HG02943 (cell line): ENCODE measurements around the gene ZNF331.

Source experiments
- ATAC-seq: cut with Tn5 transposase; IDR thresholded peaks from one replicate; pipeline ENCODE4 v1.9.1; 2021; ENCODE audit warnings: mild to moderate bottlenecking, low read depth, moderate library complexity; ENCODE audit not compliant: unreplicated experiment

The ZNF331 gene

DNA sequence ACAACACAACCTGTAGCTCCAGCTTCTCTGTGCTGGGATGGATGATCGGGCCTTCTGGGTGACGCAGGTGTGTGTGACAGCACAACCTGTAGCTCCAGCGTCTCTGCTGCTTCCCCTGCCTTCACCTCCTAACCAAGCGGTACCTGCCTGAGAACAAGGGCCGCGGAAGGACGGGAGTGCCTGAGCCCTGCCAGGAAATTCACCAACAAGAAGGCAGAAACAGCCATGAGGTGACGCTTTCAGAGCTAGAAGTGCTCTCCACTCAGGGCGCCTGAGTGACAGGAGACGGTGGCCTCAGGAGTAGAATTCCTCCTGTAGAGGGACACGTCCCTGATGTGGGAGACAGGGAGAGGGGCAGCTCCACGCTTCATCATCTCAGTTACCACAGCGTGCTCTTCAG lies 17.4 kb downstream of the ZNF331 start:
- no peak for ATAC-seq

DNA sequence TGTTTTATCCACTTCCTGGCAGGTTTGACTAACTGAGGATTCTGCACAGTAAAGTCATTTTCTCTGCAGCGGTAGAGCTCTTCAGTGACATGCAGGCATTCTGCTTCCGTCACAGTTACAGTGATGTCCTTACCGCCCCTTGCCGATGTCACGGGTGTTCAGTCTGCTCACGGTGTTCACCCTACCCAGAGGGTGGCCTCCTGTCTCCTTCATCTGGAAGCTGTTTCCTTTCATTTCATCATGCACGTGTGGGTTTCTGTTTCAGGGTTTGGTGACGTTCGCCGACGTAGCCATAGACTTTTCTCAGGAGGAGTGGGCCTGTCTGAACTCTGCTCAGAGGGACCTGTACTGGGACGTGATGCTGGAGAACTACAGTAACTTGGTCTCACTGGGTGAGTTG lies 33.4 kb downstream of the ZNF331 start:
- ATAC-seq, result no peak

DNA sequence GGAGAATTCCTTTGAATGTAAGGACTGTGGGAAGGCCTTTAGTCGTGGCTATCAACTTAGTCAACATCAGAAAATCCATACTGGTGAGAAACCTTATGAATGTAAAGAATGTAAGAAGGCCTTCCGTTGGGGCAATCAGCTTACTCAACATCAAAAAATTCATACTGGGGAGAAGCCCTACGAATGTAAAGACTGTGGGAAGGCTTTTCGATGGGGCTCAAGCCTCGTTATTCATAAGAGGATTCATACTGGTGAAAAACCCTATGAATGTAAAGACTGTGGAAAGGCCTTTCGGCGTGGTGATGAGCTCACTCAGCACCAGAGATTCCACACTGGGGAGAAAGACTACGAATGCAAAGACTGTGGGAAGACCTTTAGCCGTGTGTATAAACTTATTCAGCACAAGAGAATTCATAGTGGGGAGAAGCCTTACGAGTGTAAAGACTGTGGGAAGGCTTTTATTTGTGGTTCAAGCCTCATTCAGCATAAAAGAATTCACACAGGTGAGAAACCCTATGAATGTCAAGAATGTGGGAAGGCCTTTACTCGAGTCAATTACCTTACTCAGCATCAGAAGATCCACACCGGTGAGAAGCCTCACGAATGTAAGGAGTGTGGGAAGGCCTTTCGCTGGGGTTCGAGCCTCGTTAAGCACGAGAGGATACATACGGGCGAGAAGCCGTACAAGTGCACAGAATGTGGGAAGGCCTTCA lies 39.2 kb downstream of the ZNF331 start:
- no peak for ATAC-seq

DNA sequence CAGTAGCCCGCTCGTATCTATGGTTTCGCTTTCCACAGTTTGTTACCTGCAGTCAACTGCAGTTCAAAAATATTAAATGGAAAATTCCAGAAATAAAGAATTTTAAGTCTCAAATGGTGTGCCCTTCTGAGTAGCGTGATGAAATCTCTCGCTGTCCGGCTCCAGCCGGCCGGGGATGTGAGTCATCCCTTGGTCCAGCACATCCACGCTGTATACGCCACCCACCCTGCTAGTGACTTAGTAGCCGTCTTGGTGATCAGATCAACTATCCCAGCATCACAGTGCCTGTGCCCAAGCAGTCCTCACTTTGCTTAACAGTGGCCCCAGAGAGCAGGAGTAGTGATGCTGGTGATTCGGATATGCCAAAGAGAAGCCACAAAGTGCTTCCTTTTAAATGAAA lies 40.0 kb downstream of the ZNF331 start:
- ATAC-seq, result no peak

DNA sequence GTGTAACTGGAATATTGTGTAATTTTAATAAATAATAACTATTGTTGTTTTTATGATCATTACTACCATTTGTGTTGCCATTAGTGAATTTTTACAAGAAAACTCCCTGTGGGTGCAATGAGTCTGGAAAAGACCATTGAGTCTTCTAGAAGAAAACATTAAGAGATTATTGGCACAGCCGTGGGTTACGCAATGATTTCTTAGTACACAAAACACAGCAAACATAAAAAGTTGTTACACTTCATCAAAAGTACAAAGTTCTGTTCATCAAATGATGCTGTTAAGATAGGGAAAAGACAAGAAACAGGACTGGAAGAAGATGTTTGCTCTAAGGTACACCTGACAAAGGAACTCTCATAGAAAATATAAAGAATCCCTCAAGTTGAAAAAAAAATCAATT lies 41.6 kb downstream of the ZNF331 start:
- no peak for ATAC-seq

DNA sequence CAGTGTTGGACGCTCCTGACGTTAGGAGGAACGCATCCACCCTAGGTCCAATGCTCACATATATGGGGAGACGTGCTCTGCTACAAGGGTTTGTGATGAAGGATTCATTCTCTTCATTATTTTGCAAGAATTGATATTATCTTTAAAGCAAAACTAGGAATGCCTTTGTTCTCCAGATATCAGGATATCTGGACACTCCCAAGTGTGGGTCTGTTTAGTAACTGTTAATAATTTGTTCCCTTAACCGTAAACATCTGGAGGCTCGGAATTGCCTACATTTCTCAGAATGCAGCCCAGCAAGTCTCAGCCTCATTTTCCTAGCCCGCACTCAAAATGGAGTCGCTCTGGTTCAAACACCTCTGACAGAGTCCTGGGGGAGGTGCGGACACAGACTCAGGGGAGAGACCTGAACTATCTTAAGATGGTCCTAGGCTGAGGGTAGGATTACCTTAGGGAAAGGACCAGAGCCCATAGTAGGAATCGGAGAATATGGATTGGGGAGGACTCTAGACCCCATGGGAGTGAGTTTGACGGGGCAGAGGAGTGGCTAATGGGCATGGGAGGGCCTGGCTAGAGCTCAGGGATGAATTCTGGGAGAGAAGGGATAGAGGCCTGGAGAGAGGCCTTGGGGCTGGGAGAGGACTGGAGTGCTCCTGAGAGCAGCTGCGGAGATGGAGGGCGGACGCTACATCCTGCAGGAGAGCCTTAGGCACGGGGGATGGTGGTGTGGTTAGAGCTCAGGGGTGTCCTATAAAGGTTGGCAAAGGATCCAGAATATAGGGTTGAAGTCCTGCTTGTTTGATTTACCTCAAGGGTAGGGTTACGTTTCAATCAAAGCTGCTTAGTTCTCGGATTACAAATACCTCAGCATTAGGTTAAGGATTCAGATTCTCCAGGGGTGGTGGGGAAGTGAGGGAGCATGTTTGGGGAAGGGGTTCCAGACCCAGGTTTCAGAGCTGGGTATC lies 43.2 kb downstream of the ZNF331 start:
- ATAC-seq, result no peak

DNA sequence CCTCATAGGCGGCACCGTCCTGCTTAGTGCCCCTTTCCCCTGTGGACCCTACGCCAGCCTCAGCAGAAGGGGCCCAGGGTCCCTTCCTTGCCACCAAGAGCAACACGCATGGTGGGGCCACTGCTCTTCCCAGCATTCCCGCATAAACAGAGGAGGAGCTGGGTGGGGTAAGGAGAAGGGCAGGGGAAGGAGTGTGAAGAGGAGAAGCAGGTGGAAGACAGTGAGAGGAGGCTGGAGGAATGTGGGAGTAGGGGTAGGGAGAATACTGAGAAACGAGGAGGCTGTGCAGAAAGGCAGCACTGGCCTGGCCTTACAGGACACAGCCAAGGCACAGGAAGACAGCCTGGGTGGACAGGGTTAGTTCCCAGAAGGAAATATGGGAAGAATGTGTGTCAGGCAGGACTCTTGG lies 43.9 kb downstream of the ZNF331 start:
- ATAC-seq, result no peak

DNA sequence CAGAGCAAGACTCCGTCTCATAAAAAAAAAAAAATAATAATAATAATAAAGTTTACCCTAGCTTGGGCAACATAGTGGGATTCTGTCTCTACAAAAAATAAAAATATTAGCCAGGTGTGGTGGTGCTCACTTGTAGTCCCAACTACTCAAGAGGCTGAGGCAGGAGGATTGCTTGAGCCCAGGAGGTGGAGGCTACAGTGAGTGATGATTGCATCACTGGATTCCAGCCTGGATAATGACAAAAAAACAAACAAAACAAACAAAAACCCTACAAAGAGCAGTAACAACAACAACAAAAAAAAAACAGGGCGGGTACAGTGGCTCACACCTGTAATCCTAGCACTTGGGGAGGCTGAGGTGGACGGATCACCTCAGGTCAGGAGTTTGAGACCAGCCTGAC lies 45.2 kb downstream of the ZNF331 start:
- ATAC-seq, result no peak

DNA sequence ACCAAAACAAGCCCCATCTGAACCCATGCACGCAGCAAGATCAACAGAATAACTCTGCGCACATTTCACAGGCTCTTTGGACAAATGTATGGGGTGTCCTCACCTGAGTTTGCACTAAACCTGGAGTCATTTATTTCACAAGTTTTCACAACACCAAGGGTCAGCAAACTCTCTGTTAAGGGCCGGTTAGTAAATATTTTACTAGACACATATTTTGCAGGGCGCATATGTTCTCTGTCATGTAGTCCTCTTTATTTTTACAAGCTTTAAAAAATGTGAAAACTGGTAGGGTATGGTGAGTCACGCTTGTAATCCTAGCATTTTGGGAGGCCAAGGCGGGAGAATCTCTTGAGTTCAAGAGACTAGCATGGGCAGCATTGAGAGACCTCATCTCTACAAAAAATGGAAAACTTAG lies 48.3 kb downstream of the ZNF331 start:
- ATAC-seq, result no peak

DNA sequence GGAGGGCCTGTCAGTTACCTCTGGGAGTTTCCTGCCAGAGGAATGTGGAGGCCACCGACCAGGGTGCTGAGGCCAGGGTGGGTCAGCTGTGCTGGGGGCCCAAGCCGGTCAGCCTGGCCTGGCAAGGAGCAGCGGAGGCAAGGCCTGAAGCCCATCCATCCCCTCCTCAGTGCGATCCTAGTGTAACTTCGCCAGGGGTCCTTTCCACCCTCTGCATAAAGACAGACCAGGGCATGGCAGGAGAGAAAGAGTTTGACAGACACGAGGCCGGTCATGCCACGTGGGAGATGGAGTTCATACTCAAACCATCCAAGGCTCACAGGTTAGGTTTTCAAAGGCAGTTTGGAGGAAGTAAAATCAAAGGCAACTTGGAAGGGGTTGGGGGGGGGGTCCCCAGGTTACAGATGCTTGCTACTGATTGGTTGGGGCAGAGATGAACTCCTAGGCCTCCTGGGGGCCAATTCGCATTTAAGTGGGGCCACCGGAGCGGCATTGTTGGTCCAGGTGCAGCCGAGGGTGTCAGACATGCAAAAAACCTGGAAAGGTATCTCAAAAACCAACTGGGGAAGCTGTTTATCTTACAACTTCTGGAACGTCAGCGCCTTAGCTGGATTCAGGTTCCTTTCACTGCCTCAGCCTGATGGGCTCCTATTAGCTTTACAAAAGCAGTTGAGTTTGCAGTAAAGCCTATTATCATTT lies 57.0 kb downstream of the ZNF331 start:
- no peak for ATAC-seq

DNA sequence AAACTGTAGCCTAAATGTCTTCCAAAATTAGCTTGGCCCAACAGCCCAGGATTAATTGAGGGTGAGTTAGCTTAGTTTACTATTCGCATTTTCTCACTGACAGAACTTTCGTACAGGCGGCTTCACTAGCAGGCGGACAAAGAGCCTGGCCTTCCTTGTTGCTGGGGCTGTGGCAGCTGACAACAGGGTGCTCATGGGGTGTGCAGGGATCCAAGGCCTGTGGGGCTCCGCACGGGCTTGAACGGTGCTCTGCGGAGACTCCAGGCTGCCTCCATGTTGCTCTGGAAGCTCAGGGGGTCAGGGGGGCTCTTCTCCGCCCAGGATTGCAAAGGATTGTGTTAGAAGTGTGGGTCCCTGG lies 57.5 kb downstream of the ZNF331 start:
- ATAC-seq, result no peak

DNA sequence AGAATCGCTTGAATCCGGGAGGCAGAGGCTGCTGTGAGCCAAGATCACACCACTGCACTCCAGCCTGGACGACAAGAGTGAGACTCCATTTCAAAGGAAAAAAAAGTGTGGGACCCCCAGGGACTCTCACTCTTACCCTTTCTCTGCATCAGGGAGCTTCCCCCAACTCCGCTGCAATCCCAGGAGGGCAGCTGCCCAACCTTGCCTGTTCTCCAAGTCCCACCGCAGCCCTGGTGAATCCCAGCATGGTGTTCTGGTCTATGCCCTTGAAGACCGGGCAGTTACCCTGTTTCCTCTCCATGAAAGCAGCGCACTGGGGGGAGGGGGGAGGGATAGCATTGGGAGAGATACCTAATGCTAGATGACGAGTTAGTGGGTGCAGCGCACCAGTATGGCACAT lies 58.1 kb downstream of the ZNF331 start:
- no peak for ATAC-seq

DNA sequence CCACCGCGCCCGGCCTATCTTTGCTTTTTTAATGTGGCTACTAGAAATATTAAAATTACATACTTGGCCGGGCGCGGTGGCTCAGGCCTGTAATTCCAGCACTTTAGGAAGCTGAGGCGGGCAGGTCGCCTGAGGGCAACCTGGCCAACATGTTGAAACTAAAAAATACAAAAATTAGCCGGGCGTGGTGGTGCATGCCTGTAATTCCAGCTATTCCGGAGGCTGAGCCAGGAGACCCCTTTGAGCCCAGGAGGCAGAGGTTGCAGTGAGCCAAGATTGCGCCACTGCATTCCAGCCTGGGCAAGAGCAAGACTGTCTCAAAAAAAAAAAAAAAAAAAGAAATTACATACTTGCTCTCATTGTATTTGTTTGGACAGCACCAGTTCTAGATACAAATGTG lies 59.1 kb downstream of the ZNF331 start:
- no peak for ATAC-seq

DNA sequence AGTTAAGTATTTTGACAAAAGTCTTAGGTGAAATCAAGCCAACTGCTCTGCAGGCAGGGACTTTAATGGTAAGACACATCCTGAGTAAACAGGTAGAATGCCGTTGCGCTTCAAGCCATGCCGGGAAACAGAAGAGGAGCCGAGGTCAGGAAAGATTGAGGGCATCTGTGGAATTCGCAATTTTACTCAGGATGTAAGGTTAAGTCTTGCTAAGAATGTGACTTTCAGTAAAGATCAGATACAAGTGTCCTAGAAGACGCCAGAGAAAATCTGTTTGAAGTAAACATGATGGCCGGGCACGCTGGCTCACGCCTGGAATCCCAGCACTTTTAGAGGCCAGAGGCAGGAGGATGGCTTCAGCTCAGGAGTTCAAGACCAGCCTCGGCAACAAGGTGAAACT lies 60.4 kb downstream of the ZNF331 start:
- ATAC-seq, result no peak

DNA sequence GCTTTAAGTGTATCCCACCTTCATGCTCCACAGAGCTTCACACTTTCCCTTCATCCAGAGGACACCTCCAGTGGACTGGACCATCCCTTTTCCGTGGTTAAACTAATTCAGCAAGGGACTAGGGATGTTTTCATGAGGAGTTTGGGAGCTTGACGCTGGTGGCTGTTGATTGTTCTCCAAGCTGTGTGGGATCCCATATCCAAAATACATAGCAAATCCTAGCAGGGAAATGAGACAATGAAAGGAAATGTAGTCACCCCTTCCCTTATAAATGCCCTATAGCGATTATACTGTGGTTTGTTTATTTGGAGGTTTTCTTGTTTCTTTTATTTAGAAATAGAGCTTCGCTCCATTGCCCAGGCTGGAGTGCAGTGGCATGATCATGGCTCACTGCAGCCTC lies 62.3 kb downstream of the ZNF331 start:
- ATAC-seq, result no peak

DNA sequence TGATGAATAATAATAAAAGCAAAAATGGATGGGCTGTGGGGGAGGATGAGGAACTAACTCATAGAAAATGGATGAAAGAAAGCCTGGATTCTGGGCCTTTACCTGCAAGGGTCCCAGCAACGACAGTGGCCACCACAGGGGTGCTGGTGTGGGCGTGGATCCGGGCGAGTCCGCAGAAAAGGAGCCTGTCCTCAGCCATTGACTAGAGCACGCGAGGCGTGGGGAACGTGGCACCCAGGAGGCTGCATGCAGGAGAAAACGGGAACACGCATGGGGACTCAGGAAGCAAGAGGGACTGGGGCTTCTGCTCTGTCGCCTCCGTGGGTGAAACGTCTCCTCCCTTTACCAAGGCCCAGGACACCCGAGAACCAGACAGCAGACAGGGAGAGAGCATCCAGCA lies 68.1 kb downstream of the ZNF331 start:
- no peak for ATAC-seq

DNA sequence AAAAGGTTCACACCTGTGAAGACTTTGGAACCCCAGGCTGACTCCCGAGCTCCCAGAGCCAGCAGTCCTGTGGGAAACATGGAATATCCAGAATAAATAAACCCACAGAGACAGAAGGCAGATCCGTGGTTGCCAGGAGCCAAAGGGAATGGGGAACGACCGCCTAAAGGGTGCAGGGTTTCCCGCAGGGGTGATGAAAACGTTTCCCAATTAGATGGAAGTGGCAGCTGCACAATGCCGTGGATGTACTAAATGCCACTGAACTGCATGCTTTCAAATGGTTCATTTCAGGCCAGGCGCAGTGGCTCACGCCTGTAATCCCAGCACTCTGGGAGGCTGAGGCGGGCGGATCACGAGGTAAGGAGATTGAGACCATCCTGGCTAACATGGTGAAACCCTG lies 70.4 kb downstream of the ZNF331 start:
- no peak for ATAC-seq

DNA sequence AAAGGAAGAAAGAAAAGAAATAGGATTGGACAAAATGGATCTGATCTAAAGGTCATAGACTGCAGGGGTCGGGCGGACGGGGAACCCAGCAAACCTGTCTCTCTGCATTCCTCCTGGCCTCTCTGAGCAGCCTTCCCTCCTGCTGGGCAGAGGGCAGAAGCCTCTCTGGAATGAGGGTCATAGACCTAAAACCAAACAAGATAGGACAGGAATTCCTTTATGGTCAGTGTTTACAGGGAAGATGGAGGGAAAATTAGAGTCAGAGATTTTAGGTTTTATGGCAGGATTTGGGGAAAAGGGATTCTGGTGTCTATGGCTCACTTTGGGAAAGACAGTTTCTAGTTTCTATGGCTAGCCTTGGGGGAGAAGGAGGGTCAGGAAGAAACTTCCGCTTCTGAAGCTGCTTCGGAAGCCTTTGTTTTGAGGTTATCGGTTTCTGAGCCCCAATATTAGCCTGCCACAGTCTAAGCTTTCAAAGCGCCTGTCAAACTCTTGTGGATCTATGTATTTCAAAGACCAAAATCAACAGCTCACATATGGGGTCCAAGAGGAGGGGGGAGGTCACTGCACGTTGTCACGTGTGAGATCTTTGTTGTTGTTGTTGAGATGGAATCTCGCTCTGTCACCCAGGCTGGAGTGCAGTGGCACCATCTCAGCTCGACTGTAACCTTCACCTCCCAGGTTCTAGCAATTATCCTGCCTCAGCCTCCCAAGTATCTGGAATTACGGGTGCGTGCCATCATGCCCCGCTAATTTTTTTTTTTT lies 75.0 kb downstream of the ZNF331 start:
- no peak for ATAC-seq

DNA sequence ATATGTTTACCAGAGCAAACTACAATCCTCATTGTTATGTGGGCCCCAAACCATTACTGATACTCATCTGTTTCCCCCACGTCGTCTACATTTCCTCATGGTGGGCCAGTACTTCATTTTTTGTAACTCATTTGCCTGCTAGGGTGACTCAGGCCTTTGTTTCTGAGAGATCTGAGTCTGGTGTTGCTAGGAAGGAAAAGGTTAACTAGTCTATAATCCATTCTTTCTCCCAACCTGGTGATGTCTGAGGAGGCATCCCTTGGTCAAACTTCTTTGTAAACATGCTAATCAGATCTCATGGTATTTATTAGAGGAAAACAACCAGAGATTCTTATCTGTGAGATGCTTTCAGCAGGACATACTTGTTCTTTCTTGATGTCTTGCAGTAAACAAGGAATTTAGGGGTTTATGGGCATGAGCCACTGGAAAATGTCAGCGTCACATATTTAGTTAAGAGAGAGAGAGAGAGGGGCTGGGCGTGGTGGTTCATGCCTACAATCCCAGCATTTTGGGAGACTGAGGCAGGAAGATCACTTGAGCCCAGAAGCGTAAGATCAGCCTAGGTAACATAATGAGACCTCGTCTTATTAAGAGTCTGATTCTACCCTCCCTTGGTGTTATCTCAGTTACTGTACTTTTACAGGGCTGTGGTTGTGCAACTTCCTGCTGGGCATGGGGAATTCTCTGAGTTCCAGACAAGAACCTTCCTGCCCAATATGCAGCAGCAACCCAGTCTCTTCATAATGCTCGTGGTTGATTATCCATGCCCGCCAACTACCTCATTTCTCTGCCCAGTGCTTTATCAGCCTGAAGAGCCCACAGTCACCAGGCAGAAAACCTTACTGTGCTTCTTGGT lies 84.2 kb downstream of the ZNF331 start:
- no peak for ATAC-seq
